Tongue (tissue), 2 donors: Measurements from ENCODE around the gene SMIM30. TPM values are rescaled to one million over a fixed set of nuclear protein-coding genes. Genes with fewer than 3 reads are reported as not detected.
"Not testable (repeated sequence)": the region's sequence is repeated elsewhere in the genome, so short reads cannot be mapped to it uniquely, and the experiment has no call there.

ENCODE experiments used
- DNase-seq: peaks from one replicate; pipeline ENCODE4 v3.0.0-alpha.2; 2015
- total RNA-seq: library from RNA; depleted of rRNA; stranded (reverse); fragments of >200 nt; gene quantifications from one replicate; pipeline ENCODE4 v1.2.3, GENCODE V29; 2014

SMIM30 gene
- total RNA-seq: 65.2 TPM

DNA sequence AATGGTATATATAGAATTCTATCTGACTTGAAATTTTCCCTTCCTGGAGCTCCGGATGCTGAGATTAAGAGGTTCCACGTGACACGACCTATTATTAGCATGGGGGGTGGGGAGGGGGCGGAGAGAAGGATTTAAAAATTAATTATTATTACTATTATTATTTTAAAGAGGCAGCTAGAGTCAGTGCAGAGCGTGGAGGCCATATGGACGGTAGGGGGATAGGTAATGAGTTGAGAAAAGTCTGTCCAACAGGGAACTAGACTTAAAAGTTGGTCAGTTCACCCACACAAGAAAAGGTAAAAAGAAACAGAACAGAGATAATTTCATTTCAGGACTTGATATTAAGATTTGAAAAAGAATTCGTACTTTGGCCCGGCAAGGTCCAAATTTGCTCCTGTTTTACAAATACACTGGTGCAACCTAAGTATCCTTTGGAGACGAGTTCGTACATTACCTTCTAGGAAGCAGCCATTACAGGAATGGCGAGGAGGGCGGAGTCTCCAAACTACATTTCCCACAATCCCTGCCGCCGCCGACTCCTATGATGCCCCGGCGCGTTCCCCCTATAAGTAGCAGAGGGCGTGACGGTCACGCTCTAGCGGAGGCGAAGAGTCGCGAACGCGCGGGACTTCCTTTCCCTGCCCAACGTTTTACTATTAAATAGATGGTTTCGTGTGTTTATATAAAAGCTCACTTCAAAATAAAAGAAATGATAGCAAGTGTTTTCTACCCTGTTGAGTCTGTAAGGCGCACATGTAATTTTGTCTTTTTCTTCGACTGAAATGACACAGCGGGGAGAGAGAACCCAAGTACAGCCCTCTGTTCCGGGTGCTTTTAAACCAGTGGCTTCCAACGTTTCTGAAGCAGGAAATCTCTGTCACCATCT is at the start of gene SMIM30:
Gene SMIM30, minus strand, starts transcription at position 481 of the 886 bp plus-strand sequence. CDS start 976 bp downstream, outside the sequence.
- DNase-seq: peak; percentile 98

- not testable (repeated sequence) for DNase-seq
These were observed 47.8 kb upstream of the SMIM30 start for GRCh38 chr7:113166176-113166575.

DNA sequence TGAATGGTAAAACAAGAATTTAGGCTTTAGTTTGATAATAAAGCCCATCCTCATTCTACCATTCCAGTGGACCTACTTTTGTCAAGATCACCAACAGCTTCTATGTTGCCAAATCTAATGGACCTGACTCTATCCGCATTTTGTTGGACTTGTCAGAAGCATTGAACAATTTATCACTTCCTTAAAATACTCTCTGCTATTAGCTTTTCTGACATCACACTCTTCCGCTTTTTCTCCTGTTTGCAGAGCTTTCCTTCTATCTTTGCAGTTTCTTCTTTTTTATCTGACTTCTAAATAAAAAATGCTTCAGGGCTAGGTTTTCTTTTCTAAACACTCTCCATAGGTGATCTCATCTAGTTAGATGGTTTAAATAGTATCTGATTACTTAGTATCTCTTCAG is 42.7 kb upstream of the SMIM30 start:
- DNase-seq: no peak

DNA sequence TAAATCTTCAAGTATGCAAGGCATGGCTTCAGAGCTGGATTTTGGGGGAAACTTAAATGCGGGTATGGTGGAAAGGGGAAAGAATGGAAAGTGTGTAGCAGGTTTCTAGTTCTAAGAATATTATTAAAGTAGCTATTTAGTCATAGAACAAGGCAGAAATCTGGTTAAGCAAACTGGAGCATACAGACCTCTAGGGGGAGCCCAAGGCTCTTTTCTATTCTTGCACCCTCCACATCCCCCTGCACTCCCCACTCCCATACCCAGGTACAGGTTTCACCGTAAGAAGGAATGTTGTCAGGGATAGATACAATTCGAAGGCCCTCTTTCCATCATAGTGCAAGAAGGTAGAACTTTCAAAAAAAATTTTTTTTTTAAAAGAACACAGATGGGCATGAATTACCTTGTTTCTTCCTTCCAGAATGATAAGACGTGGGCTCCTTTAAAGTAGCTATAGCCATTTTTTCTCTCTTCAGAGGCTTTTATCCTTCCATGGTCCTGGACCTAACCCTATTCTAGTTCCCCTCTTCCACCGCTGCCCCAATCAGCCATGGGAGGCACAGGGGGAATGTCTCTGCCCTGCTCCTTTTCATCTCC is 41.5 kb upstream of the SMIM30 start:
- DNase-seq: peak; percentile 42

DNA sequence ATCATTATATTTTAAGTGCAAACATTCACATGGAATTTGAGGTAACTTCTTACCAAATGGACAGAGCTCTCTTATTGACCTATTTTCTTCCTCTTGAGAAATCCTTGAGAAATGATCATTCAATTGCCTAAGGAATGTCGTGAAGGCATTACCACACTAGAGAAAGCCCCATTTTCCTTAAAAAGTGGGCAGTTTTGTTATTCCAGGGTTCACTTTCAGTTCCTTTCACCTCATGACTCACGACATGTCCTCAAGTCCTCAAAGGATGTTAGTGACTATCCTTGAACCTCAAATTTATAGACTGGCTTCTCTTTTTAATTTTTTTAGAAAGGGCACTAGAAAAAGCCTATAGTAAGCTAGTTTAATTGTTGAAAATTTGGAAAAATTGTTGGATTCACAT is 40.4 kb upstream of the SMIM30 start:
- no peak for DNase-seq

DNA sequence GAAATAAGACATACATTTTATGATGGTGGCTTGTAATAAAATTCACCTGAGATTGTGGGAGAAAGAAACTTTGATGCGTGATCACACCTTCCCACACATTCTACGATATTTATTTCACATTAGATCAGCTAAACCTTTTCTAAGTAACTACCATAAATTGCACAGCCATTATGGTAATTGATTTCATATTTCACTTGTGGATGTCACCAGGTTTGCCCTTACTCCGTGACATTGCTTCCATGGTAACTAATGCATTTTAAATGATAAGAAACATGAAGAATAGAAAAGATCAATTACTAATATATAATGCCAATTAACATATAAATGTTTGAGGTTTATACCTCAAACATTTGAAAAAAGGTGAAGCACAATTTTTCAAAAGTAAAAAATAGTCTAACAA is 35.8 kb upstream of the SMIM30 start:
- DNase-seq: no peak

- DNase-seq: no peak
These were observed 26.5 kb upstream of the SMIM30 start for GRCh38 chr7:113144817-113145216.

DNA sequence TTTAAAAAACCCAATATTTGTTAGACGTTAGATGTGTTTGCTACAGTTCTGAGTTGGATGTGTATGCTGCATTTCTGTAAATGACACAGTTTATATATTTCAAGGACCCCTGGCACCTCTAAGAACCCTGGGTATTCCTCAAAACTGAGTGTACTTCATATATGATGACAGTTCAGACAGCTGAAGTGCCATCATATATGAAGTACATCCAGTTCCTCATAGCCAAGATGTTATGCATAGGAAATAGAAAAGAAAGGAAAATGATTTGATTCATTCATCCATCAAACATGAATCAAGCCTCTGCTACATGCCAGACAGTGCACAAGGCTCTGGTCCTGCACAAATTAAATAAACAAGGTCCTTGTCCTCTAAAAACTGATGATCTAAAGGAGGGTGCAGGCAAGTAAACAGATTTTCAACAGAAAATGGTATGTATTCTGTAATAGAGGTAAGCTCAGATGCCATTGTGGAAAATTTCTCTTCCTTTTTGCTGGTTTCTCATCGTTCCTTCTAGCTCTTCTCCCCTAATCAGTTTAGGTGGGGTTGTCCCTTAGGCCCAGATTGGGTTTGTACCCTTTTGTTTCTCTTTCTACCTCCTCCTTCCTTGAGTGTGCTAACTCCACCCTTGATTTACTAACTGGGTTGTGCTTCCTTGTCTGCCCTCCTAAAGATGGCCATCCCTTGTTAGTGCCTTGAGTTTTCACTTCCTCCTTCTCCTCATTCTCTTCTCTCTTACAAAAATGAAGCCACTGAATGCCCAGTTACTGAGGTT is 25.3 kb upstream of the SMIM30 start:
- no peak for DNase-seq

GRCh38 chr7:113142385-113143119 is 24.2 kb upstream of the SMIM30 start:
- DNase-seq: no peak

- no peak for DNase-seq
These were observed 23.4 kb upstream of the SMIM30 start for GRCh38 chr7:113141803-113142202.

GRCh38 chr7:113140956-113141355 is 22.6 kb upstream of the SMIM30 start:
- DNase-seq: no peak

DNA sequence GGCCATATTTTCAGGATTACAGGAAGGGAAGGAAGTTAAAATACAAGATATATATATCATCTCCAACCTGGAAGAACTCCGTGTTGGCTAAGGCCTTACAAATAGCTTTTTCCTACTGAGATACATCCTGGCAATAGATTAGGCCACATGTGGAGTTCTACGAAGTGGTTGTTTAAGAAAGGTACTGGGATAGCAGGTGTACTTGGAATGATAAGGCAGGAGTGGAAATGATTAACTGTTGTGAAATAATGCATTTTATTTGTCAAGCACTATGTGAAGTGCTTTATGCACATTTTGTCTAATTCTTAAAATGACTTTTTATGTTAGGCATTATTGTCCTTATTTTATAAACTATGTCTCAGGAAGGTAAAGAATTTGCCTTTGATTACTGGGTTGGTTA is 18.9 kb upstream of the SMIM30 start:
- no peak for DNase-seq

- no peak for DNase-seq
These were observed 15.7 kb upstream of the SMIM30 start for GRCh38 chr7:113134025-113134424.

- no peak for DNase-seq
These were observed 13.0 kb upstream of the SMIM30 start for GRCh38 chr7:113131367-113131766.

- no peak for DNase-seq
These were observed 9.7 kb upstream of the SMIM30 start for GRCh38 chr7:113128031-113128430.

DNA sequence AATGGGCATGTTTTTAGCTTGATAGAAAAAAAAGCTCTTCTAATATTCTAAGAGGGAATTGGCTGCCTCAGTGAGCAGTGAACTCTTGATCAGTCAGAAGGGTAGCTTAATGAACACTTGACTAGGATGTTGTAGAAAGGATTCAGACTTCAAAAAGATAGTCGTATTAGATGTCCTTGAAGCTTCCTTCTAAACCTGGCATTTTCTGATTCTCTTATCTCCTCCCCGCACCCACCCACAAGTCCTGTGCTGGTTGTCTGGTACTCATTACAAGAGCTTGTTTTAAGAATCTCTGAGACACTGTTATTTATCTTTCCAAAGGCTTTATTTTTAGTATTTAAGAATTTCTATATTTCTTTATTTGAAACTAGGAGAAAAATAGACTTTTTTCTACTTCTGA is 7.4 kb upstream of the SMIM30 start:
- DNase-seq: no peak

DNA sequence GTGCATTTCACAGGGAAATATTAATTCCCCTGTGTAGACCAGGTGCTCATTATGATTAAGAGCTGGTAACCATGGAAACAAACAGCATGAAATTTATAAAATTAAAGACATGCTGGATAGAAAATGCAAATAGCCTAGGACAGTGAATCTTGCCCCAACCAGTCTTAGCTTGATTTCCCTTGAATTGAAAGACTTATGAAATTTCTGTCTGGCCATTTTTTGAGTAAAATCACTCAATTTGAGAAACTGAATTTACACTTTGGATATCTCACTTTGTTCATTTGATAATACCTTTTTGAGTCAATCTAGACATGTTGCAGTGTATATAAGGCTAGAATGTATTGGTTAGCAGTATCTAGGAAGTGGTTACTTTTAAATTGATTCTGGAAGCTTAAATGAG is 4.4 kb upstream of the SMIM30 start:
- DNase-seq: peak; percentile 19

GRCh38 chr7:113120647-113121046 is 2.3 kb upstream of the SMIM30 start:
- no peak for DNase-seq

DNA sequence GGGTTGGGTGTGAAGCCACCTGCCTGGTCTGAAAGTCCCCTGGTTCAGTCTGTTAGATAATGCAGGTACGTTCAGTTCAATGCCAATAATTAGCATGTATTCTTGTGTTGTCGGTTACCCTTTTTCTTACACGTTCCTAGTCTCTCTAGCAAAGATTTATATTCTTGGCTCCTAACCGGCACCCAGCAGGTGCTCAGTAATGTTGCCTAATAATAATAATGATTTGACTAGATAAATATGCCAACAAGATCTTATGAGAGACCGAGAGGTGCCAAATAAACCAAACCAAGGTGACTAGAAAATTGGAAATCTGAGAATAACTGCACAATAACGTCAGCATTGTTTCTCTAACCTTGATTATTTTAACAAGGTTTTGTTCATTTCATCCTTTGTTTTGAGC is 1.1 kb upstream of the SMIM30 start:
- DNase-seq: no peak

- DNase-seq: peak; percentile 39
These were observed 980 bp downstream of the SMIM30 start for GRCh38 chr7:113117374-113117774.

DNA sequence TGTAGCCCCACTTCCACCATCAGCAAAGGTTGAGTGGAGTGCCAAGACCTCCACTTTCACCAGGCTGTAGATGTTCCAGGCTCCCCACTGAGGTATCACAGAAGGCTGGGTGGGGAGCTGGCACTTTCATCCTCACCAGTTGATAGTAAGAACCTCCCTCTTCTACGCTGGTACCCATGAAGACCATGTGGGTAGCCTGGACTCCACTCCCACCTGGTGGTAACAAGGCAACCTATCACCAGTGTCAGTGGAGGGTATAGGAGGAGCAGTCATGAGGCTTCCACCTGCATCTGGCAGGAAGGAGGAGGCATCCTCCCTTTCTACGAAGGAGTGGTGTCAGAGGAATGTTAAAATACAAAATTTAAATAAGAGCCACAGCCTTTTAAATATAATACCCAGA is 4.4 kb downstream of the SMIM30 start:
- DNase-seq: peak; percentile 10

GRCh38 chr7:113109718-113110117 is 8.6 kb downstream of the SMIM30 start:
- DNase-seq: no peak
